GM12875 (cell line): ENCODE data around the gene SMOC1.

Source experiments
- H3K4me3 ChIP-seq: one replicate; pipeline ENCODE4 v1.5.1; 2011; ENCODE audit warnings: low read depth, low read length, control low read depth
- TF ChIP-seq, protein P1 (sequence below): IDR thresholded peaks from 2 replicates; pipeline ENCODE4 v1.5.1; 2011; ENCODE audit warnings: low read depth, mild to moderate bottlenecking, control low read depth, inconsistent platforms, low read length, moderate library complexity, borderline replicate concordance; ENCODE audit not compliant: insufficient read depth

The SMOC1 gene

GRCh38 chr14:69992564-69992963, 113.3 kb downstream of the SMOC1 start:
- H3K4me3 ChIP-seq = no peak overlapping the region
- TF ChIP-seq, protein P1, sequence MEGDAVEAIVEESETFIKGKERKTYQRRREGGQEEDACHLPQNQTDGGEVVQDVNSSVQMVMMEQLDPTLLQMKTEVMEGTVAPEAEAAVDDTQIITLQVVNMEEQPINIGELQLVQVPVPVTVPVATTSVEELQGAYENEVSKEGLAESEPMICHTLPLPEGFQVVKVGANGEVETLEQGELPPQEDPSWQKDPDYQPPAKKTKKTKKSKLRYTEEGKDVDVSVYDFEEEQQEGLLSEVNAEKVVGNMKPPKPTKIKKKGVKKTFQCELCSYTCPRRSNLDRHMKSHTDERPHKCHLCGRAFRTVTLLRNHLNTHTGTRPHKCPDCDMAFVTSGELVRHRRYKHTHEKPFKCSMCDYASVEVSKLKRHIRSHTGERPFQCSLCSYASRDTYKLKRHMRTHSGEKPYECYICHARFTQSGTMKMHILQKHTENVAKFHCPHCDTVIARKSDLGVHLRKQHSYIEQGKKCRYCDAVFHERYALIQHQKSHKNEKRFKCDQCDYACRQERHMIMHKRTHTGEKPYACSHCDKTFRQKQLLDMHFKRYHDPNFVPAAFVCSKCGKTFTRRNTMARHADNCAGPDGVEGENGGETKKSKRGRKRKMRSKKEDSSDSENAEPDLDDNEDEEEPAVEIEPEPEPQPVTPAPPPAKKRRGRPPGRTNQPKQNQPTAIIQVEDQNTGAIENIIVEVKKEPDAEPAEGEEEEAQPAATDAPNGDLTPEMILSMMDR = no peak

- H3K4me3 ChIP-seq = no peak overlapping the region
- TF ChIP-seq, protein P1 = no peak
Measured at GRCh38 chr14:69993326-69993725, 114.1 kb downstream of the SMOC1 start.

DNA sequence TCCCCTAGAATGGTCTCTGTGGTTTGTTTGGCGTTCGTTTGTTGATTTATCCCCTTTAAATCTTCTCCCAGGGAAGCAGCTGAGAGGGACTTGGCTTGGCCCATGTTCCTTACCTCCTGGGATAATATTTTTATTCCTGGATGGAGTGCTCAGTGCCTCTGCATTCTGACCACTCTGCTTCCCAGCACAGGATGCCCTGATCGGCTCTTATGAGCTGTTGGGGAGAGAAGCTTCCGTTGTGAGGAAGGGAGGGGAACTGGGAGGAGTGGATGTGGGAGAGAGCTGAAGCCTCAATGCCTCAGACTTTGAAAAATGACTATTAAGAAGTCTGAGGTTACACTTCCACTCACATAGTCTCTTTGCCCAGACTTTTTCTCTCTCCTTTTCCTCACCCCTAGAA, 114.8 kb downstream of the SMOC1 start:
- TF ChIP-seq, protein P1 = no peak
- H3K4me3 ChIP-seq = no peak overlapping the region

DNA sequence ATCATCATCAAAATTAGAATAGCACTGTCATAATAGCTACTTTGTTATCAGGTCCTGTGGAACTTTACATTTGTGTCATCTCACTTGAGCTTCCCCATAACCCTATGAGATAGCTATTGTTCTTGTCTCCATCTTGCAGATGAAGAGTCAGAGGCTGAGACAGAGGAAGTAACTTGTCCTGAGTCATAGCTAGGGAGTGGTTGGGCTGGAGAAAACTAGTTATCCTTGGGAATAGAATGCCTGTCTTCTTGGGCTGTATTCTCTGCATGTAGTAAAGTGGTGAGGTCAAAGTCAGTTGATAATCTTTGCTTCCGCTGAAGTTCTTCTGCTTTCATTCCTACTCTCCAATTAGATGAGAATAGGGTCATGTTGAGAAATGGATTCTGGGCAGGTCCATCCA, 117.0 kb downstream of the SMOC1 start:
- TF ChIP-seq, protein P1 = no peak
- no peak overlapping the region for H3K4me3 ChIP-seq

- TF ChIP-seq, protein P1 = no peak
- H3K4me3 ChIP-seq = no peak overlapping the region
Measured at GRCh38 chr14:69997849-69998248, 118.6 kb downstream of the SMOC1 start.

- H3K4me3 ChIP-seq = no peak overlapping the region
- TF ChIP-seq, protein P1 = no peak
Measured at GRCh38 chr14:69999261-69999674, 120.1 kb downstream of the SMOC1 start.

DNA sequence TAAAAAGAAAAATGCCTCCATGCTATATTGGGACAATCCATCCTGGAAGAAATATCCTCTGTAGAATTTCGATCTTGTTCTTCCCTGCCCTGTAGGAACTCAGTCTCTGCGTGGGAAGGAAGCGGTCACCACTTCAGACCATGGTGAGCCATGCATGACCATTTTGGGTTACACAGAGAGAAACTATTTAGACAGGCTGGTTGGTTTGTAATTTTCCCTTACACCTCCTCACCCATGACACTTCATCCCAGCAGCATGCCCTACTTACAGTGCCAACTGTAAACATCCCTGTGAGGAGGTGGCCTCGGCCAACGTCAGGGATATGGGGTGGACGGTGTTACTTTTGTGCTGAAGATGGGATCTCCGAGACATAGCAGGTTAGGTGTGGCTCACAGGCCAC, 121.4 kb downstream of the SMOC1 start:
- TF ChIP-seq, protein P1 = no peak
- H3K4me3 ChIP-seq = no peak overlapping the region
